Putamen (tissue), 1 donor: ENCODE data around the gene CYP46A1.
A peak's percentile ranks its signal among the peaks of the same experiment; 100 is the strongest.

Experiments used
- DNase-seq: peaks from one replicate; pipeline ENCODE4 v3.0.0-alpha.2; 2016; ENCODE audit warnings: low spot score

Gene CYP46A1

DNA sequence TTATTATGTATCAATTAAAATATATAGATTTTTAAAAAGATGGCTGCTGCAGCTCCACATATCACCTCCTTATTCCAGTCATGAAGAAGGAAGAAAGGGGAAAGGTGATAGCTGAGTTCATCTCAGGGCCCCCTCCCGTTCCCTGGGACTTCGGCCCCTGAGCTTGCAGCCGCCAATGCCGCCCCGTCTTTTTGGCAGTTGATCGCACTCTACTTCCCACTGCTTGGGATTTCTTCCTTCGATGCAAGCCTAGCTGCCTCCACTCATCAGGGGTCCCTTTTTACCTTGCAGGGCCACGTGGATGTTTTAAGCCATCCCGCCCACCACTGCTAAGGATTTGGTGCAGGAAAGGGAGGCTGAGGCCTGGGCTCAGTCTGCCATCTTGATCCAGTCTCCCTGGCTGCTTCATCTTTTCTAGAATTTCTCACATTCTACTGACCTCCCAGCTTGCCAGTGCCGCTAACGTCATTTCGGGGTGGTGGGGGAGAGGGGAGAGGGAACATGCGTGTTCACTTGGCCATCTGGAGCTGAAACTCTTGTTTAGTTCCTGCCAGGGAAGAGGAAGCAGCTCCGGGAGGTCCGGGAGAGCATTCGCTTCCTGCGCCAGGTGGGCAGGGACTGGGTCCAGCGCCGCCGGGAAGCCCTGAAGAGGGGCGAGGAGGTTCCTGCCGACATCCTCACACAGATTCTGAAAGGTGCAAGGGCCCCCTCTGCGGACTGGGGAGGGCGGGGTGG is 31.3 kb downstream of the CYP46A1 start:
- no peak for DNase-seq

DNA sequence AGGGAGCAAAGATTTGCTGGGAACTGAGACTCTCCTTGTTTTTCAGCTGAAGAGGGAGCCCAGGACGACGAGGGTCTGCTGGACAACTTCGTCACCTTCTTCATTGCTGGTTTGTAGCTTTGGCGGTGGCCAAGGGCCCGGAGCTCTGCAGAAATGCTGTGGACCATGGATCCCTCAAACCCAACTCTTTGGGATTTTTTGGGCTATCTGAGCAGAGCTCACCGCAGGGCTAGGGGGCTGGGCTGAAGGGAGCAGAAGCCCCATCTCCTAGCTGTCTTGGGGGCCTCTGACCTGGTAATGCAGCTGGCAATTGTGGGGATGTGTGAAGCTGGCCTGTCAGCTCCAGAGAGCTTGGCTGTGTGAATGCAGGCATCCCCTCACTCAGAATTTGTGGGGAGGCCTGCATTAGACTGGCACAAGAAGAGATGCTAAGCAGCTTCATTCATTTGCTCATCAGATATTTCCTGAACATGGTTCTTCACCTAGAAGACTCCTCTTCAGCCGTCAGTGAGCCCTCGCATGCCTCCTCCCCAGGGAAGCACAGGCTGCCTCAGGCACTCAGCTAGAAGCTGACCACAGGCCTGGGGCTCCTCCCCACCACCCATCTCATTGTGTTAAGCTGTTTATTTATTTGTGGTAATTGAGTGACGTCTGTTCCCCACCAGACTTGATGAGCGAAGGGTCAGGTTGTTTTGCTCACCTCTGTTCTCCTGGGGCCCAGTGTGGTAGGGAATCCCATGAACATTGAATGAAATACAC is 32.2 kb downstream of the CYP46A1 start:
- DNase-seq: no peak

DNA sequence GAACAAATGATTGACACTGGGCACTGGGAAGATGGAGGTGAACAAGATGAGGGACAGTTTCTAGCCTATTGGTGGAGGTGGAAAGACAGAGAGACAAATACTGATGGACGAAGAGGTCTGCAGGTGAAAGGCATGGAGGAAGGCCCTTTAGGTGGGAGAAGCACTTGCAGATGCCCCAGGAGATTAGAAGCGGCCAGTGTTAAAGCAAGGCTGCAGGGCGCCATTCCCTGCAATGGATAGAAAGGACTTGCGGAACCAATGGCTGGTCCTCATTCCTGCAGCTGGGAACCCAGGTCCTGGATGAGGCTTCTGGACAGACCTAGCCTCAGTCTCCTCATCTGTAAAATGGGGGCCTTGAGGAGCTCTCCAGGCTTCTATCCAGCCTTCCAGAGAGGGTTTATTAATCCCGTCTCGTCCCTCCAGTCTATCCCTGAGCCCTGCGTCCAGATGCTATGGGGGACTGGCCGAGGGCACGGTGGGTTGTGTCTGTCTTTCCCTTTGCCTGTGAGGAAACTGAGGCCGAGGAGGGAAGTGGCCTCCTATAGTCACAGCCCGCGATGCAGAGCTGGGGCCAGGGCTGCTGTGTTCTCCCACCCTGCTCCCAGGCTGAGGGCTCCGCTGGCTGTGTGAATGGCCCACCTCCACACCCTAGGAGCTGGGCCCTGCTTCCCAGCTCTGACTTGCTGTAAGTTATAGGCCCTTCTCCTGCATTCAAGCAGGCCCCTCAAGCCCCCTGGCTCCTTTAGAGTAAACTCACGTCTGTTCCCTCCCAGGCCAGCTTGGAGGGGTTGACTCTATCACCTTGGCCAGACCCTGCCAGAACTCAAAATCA is 33.0 kb downstream of the CYP46A1 start:
- no peak for DNase-seq

DNA sequence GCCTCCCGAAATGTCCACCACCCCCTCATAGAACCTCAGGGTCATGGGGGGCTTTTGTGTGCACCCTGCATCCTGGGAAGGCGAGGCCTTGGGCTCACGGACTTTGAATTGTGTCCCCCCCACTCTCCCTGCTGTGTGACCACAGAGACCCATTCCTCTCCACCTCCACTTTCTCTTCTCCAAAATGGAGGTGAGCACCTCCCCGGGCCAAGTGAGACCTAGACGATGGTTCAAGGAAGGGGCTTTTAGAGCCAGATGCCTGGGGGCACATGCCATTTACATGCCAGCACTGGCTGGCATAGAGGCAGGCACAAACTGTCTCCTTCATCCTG is 33.5 kb downstream of the CYP46A1 start:
- DNase-seq: no peak

DNA sequence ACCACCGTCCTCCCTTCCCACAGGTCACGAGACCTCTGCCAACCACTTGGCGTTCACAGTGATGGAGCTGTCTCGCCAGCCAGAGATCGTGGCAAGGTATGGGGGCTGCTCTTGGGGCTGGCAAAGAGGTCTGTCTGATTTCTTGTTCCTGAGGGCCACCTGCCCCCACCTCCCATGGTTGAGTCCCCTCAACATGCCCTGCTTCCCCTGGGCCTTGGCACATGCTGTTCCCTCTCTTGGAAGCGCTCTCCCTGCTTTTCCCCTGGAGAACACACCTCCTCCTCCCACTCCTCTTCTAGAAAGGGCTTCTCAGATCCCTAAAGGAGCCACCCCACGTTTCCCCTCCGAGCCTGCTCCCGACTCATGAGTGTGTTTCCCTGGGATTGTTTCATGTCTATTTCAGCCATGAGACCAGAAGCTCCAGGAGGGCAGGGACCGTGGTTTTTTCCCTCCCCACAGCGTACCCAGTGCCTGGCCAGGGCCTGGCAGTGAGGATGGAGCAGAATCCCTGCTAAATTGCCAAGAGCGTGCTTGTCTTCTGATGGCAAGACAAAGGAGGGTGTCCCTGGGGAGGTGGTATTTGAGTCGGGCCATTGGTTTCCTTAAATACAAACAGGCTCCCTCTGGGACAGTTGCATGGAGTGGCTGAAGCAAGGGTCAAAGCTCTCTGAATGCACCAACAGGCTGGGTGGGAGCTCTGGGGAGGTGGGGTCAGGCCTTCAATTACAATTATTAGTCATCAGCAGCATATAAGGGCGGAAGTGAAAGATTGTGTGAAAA is 34.1 kb downstream of the CYP46A1 start:
- DNase-seq: no peak

DNA sequence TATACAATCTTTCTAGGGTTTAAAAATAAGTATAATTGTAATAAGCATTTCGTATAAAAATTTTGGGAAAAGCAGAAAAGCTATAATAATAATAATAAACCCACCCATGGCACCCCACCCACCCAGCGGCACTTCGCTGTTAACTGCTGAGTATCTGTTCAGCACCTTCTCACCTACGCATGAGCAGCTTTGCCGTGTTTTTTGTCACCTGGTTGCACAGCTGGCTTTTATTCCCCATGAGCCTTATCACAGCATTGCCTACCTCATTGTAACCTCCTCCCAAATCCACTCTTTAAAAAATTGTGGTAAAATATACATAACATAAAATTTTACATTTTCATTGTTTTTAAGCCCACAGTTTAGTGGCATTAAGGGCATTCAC is 34.7 kb downstream of the CYP46A1 start:
- peak; percentile 41 for DNase-seq

DNA sequence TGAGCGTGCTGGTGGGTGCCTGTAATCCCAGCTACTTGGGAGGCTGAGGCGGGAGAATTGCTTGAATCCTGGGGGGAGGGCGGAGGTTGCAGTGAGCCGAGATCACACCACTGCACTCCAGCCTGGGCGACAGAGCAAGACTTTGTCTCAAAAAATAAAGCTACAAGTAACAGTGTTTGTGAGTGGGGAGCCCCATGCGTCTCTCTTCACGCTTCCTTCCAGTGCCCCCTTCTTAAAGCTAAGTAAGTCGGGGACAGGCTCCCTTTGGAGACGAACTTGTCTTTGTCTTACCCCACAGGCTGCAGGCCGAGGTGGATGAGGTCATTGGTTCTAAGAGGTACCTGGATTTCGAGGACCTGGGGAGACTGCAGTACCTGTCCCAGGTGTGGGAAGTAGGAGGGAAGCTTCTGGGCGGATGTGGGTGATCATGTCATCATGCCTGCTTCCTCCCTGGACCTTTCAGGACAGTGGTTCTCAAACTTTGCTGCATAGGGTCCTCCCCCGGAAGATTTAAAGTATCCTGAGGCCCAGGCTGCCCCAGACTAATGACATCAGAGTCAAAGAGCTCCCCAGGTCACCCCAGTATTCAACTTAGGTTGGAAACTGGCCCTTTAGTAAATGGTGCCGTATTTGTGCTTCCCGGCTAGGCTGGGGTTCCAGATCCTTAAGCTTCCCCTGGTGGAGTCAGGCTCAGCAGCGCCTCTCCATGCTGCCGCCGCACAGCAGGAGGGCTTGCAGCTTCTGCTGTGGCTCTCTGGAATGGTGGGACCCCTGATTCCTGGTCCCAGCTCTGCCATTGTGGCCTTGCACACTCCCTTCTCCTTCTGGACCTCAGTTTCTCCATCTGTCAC is 37.1 kb downstream of the CYP46A1 start:
- DNase-seq: no peak

DNA sequence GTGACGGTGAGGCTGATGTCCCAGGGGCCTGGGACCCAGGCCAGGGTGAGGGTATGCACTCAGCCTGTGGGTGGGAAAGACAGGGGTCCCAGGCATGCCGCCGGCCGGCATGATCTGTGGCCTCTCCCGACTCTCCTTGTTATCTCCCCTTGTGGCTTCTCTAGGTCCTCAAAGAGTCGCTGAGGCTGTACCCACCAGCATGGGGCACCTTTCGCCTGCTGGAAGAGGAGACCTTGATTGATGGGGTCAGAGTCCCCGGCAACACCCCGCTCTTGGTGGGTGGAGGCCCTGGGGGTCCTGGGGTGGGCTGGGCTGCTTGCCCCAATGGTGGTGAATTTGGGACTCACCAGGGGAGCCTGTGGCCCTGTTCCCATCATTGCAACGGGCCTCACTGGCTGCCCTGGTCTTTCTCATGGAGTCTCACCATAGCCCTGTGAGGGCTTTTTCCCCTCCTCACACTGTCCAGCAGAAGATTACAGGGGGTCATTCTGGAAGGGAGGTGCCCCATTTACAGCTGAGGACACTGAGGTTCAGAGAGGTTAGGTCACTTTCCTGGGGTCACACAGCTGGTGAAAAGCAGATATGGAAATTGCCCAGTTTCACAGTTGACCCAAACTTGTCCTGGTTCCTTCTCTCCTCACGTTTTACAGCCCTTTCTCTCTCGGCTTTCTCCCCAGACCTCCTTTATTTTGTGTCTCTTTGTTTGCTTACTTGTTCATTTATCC is 37.9 kb downstream of the CYP46A1 start:
- DNase-seq: no peak

DNA sequence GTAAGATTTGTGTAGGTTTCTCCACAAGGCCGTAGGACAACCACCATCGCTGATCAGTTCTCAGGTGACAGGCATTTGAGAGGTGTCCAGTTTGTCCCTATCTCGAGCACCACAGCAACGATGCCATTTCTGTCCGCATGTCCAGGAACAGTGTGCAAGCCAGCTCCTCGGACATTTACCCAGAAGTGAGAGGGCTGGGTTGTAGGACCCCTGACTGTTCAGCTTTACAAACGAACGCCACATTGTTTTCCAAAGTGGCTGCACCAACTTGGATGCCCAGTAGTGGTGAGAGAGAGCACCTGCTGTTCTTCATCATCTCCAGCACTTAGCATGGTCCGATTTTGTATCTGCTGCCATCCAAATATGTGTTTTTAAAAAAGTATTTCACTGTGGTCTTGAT is 38.6 kb downstream of the CYP46A1 start:
- DNase-seq: no peak

DNA sequence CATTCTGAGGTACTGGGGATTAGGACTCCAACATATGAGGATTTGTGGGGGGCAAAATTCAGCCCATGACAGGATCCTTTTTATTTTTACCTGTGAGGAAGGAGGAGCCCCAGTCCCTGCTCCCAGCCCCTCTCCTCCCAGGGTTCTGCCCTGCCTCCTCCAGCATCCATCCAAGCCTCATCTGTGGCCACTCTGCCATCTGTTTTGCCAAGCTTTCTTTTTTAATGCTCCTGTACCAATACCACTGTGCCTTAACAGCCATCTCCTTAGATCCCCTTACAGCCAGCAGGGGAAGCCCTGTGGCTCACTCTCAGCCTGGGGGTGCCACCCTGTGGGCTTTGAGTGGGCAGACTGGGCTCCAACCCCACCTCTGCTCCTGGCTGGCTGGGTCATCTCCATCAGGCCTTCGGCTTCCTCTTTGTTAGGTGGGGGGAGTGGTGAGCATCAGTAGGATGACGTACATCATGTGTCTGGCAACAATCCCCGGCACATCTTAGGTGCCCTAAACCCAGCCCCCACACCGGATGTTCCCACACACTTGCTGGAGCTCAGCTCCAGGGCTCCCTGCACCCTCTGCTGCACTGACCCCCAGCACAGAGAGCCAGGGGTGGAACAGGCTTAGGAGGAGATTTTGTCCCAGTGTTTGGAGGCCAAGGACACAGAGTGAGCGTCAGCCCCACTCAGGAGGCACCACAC is 40.2 kb downstream of the CYP46A1 start:
- DNase-seq: no peak

DNA sequence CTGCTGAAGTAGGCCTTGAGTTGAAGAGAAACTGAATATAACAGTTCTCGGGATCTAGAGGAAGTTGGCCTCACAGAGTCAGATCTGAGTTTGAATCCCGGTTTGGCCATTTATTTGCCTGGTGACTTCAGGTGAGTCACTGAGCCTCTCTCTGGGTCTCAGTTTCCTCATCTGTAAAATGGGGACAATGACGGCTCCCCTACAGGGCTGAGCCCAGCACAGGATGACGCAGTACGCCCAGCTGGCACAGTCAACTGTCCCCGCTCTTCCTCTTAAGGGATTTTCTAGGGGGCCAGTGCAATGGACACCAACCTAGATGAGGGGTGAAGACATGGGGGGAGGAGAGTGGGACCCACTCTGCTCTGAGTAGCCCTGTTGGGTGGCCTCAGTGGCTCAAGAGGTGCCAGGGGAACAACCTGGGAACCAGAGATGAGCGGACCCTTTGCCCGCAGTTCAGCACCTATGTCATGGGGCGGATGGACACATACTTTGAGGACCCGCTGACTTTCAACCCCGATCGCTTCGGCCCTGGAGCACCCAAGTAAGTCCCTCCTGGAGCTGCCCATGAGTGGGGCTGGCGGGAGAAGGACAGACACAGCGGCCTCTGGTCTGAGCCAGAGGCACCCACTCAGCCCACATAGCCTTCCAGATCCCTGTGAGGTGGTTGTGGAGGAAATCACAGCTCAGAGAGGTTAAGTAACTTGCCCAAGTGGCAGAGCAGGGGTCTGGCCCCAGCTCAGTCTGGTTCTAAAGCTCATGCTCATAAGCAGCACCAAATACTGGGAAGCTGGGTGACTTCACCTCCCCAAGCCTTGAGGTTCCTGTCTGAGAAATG is 41.1 kb downstream of the CYP46A1 start:
- no peak for DNase-seq

DNA sequence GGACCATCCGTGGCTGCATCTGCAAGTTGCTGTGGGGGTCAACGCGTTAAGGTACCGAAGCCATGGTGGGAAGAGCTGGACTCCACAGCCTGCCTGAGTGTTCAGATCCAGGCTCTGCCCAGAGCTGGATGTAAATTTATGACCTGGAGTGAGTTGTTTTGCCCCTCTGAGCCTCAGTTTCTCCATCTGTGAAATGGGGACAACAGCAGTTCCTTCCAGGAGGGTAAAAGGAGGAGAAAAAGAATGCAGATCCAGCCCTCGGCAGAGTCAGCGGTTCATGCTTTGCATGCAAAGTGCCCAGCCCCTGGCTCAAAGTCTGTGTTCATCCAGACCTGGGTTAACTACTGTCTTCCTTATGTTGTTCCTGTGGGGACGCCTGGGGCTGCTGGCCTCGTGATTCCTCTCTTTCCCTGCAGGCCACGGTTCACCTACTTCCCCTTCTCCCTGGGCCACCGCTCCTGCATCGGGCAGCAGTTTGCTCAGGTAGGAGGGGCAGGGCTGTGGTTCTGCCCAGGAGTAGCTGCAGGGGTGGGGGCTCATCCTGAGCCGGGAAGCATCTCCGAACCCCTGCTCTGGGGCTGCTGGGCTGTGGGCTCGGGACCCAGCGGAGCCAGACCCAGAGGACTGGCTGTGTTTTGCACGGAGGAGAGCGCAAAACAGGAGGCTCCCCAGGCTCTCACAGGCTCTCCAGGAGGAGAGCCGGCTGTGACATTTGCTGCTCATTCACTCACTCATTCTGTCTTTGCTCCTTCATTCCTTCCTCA is 41.9 kb downstream of the CYP46A1 start:
- DNase-seq: no peak

DNA sequence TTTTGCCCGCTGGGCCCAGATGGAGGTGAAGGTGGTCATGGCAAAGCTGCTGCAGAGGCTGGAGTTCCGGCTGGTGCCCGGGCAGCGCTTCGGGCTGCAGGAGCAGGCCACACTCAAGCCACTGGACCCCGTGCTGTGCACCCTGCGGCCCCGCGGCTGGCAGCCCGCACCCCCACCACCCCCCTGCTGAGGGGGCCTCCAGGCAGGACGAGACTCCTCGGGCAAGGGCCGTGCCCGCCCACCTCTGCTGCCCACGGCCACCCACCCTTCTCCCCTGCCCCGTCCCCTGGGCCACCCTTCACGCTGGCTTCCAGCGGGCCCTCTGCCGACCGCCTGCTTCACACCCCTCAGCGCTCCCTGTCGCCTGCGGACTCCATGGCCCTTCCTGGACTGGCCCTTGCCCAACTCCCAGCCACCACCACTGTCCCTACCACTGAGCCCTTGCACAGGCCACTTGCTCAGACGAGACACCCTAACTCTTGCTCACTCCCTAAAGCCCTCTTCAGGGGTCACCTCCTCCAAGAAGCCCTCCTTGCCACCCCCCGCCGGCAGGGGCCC is 42.5 kb downstream of the CYP46A1 start:
- no peak for DNase-seq

DNA sequence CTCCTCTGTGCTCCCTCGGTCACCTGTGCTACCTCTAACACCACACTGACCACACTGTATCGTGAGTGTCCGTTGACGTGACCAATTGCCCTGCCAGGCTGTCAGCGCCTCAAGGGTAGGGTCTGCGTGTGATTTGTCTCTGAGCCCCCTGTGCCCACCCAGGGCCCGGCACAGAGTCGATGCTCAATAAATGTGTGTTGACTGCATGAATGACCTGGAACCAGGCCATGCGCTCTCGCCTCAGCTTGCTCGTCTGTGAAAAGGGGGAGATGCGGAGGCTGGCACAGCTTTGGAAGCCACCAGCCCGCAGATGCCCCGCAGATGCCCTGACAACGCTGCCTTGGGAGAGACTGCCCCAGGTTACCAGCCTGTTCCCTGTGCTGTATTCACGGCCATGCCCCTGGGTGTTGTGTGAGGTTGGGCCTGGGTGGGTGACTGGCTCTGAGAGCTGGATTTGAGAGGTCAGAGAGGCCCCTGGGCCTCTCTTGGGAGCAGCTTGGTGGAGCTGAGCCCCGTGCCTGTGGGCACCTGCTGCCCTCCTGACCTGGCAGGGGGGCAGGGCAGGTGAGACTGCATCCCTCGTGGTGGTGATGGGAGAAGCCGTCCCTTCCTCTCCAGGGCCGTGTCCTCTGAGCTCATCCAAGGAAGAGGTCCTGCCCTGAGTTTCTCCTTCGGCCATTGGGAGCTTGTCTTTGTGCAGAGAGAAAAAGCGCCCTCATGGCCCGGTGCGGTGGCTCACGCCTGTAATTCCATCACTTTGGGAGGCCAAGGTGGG is 43.2 kb downstream of the CYP46A1 start:
- no peak for DNase-seq

DNA sequence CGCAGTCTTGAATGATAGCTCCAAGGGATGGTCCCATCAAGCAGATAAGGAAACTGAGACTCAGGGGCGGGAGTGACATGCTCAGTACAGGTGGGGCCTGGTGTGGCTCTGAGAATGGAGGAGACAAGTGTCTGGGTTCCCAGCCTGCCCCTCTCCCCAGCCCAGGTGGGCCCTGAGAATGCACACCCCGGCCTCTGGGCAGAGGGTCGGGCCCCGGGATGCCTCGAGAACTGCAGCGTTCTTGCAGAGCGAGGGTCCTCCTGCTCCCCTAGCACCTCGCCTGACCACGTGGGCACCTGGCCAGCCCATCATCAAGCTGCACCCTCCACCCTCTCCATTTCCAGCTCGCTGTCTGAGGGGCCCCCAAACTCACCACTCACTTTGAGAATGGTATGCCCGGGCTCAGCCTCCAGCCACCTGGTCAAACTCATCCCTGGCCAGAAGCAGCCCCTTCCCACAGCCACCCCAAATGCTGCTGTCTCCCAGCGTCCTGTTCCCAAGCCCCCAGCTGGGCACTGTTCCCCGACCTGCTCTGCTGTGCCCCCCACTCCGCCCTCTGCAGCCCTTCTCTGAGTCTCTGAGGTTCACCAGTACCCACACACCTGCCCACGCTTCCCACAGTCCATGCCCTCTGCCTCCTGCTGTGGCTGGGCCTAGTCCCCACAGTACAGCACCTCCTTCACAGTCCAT is 44.3 kb downstream of the CYP46A1 start:
- no peak for DNase-seq

DNA sequence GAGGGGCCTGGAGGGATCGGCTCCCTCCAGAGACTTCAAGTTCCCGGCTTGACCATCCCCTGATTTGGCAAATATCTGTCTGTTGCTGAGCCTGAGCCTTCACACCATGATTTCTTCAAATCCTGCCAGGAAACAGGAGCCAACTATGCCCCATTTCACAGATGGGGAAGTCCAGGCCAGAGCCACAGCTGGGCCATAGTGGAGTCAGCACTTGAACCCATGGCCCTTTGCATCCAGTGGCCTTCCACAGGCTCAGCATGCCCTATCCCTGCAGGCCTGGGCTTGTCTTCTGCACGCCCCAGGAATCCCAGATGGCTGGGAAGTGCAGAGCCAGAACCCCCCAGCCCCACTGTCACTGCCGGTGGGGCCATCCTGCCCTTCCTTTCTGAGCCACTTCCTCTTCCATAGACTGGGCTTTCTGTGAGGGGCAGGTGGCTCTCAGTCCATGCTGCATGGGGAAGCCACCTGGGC is 44.9 kb downstream of the CYP46A1 start:
- no peak for DNase-seq
